Measurements from ENCODE around the gene BACE2.
A peak's percentile ranks its signal among the peaks of the same experiment; 100 is the strongest.

Gene BACE2

GRCh38 chr21:41167348-41168342 is at the start of gene BACE2:
TSS of gene BACE2 (plus strand) at chr21:41168160. CDS start at chr21:41168264, 104 bp downstream.
- no peak for DNase-seq

- DNase-seq, result no peak
Measured at GRCh38 chr21:41119901-41120300, 48.1 kb upstream of the BACE2 start.

- DNase-seq, result no peak
Measured at GRCh38 chr21:41120997-41121396, 47.0 kb upstream of the BACE2 start.

GRCh38 chr21:41121785-41122415 is 46.1 kb upstream of the BACE2 start:
- peak; percentile 69 for DNase-seq

GRCh38 chr21:41124641-41125201 is 43.2 kb upstream of the BACE2 start:
- DNase-seq, result no peak

- no peak for DNase-seq
Measured at GRCh38 chr21:41128981-41129380, 39.0 kb upstream of the BACE2 start.

GRCh38 chr21:41130883-41131282 is 37.1 kb upstream of the BACE2 start:
- DNase-seq, result no peak

GRCh38 chr21:41133874-41134522 is 34.0 kb upstream of the BACE2 start:
- DNase-seq, result peak; percentile 27

GRCh38 chr21:41135746-41136145 is 32.2 kb upstream of the BACE2 start:
- no peak for DNase-seq

- no peak for DNase-seq
Measured at GRCh38 chr21:41136286-41136685, 31.7 kb upstream of the BACE2 start.

- DNase-seq, result no peak
Measured at GRCh38 chr21:41137401-41137800, 30.6 kb upstream of the BACE2 start.

- DNase-seq, result no peak
Measured at GRCh38 chr21:41137889-41138288, 30.1 kb upstream of the BACE2 start.

- DNase-seq, result no peak
Measured at GRCh38 chr21:41138711-41139110, 29.2 kb upstream of the BACE2 start.

- no peak for DNase-seq
Measured at GRCh38 chr21:41139275-41139674, 28.7 kb upstream of the BACE2 start.

- no peak for DNase-seq
Measured at GRCh38 chr21:41139951-41140350, 28.0 kb upstream of the BACE2 start.

GRCh38 chr21:41141031-41141457 is 26.9 kb upstream of the BACE2 start:
- no peak for DNase-seq

- no peak for DNase-seq
Measured at GRCh38 chr21:41142051-41142795, 25.7 kb upstream of the BACE2 start.

- no peak for DNase-seq
Measured at GRCh38 chr21:41143596-41144325, 24.2 kb upstream of the BACE2 start.

- peak; percentile 91 for DNase-seq
Measured at GRCh38 chr21:41147096-41147978, 20.6 kb upstream of the BACE2 start.

- no peak for DNase-seq
Measured at GRCh38 chr21:41147979-41148355, 20.0 kb upstream of the BACE2 start.

GRCh38 chr21:41148798-41149197 is 19.2 kb upstream of the BACE2 start:
- DNase-seq, result no peak
